Testis (tissue), 2 donors: ENCODE data around the gene ITGA5.

ENCODE experiments used
- CTCF ChIP-seq, 3 experiments: fragments of 450-650 bp in 2 of 3; fragments of 200-600 bp in 1 of 3; sonication (generic) in 1 of 3; IDR thresholded peaks; one replicate each; pipeline ENCODE4 v1.5.1; 2016 to 2019; ENCODE audit warnings: antibody characterized with exemption in 3 of 3, mild to moderate bottlenecking in 2 of 3, moderate library complexity in 1 of 3
- POLR2A ChIP-seq: fragments of 450-650 bp; IDR thresholded peaks from one replicate; pipeline ENCODE4 v1.6.1; 2017; ENCODE audit warnings: antibody characterized with exemption, mild to moderate bottlenecking, moderate library complexity

GRCh38 chr12:54427106-54427505 lies 8.0 kb upstream of the ITGA5 start:
- TF ChIP-seq CTCF (IDR thresholded peaks at IDR 0.05) = no peak
- no peak for TF ChIP-seq POLR2A
